ENCODE results near the gene ITPKC.
A peak's percentile ranks its signal among the peaks of the same experiment; 100 is the strongest.

Gene ITPKC

GRCh38 chr19:40739871-40740703 is 23.2 kb downstream of the ITPKC start:
- Mint-ChIP-seq H3K9me3 (no peaks in the 10 kb centered on the region), H3K27ac (no peak overlapping the region), H3K27me3 (no peaks in the 10 kb centered on the region), H3K36me3 (peaks cover 6% of the 10 kb centered on the region), H3K4me3 (no peak overlapping the region), H3K4me1 (no peaks in the 10 kb centered on the region)

GRCh38 chr19:40740747-40741146 is 23.8 kb downstream of the ITPKC start:
- Mint-ChIP-seq H3K4me1 (no peaks in the 10 kb centered on the region), H3K27ac (no peak overlapping the region), H3K36me3 (peaks cover 3% of the 10 kb centered on the region), H3K9me3 (no peaks in the 10 kb centered on the region), H3K4me3 (no peak overlapping the region), H3K27me3 (no peaks in the 10 kb centered on the region)

GRCh38 chr19:40741527-40742390 is 24.8 kb downstream of the ITPKC start:
- Mint-ChIP-seq H3K27ac (no peak overlapping the region), H3K27me3 (no peaks in the 10 kb centered on the region)

GRCh38 chr19:40742477-40742876 is 25.6 kb downstream of the ITPKC start:
- H3K9me3 Mint-ChIP-seq: no peaks in the 10 kb centered on the region
- H3K4me1 Mint-ChIP-seq: no peaks in the 10 kb centered on the region
- peaks cover 3% of the 10 kb centered on the region for H3K36me3 Mint-ChIP-seq
- H3K4me3 Mint-ChIP-seq: no peak overlapping the region
- no peaks in the 10 kb centered on the region for H3K27me3 Mint-ChIP-seq
- H3K27ac Mint-ChIP-seq: no peak overlapping the region

More at GRCh38 chr19:40741527-40742390, 24.8 kb downstream of the ITPKC start:
- Mint-ChIP-seq H3K4me3 (no peak overlapping the region), H3K4me1 (no peaks in the 10 kb centered on the region), H3K36me3 (peaks cover 3% of the 10 kb centered on the region), H3K9me3 (no peaks in the 10 kb centered on the region)

GRCh38 chr19:40742886-40743285 is 26.0 kb downstream of the ITPKC start:
- no peak overlapping the region for H3K27ac Mint-ChIP-seq
- H3K4me3 Mint-ChIP-seq: no peak overlapping the region
- H3K27me3 Mint-ChIP-seq: no peaks in the 10 kb centered on the region
- peaks cover 3% of the 10 kb centered on the region for H3K36me3 Mint-ChIP-seq
- no peaks in the 10 kb centered on the region for H3K4me1 Mint-ChIP-seq
- no peaks in the 10 kb centered on the region for H3K9me3 Mint-ChIP-seq

- Mint-ChIP-seq H3K27ac (no peak overlapping the region), H3K36me3 (peaks cover under 1% of the 10 kb centered on the region), H3K4me1 (no peaks in the 10 kb centered on the region), H3K4me3 (no peak overlapping the region), H3K9me3 (no peaks in the 10 kb centered on the region), H3K27me3 (no peaks in the 10 kb centered on the region)
Observed at GRCh38 chr19:40743926-40744325, 27.0 kb downstream of the ITPKC start.

- H3K36me3 Mint-ChIP-seq: no peaks in the 10 kb centered on the region
- peaks cover 4% of the 10 kb centered on the region for H3K4me1 Mint-ChIP-seq
- no peak overlapping the region for H3K4me3 Mint-ChIP-seq
- no peaks in the 10 kb centered on the region for H3K27me3 Mint-ChIP-seq
- no peaks in the 10 kb centered on the region for H3K9me3 Mint-ChIP-seq
- no peak overlapping the region for H3K27ac Mint-ChIP-seq
Observed at GRCh38 chr19:40744554-40745401, 27.9 kb downstream of the ITPKC start.

- peaks cover 10% of the 10 kb centered on the region for H3K4me1 Mint-ChIP-seq
- H3K4me3 Mint-ChIP-seq: no peak overlapping the region
- H3K27ac Mint-ChIP-seq: no peak overlapping the region
- no peaks in the 10 kb centered on the region for H3K27me3 Mint-ChIP-seq
- H3K36me3 Mint-ChIP-seq: no peaks in the 10 kb centered on the region
- no peaks in the 10 kb centered on the region for H3K9me3 Mint-ChIP-seq
Observed at GRCh38 chr19:40745402-40745780, 28.5 kb downstream of the ITPKC start.

- Mint-ChIP-seq H3K4me3 (no peak overlapping the region), H3K36me3 (peaks cover 10% of the 10 kb centered on the region)
Observed at GRCh38 chr19:40747536-40747935, 30.6 kb downstream of the ITPKC start.

GRCh38 chr19:40750058-40750873 is 33.4 kb downstream of the ITPKC start, which contains the start of gene ACTMAP:
ACTMAP (minus strand) TSS chr19:40750477; CDS start chr19:40749803, 674 bp downstream.
- H3K27me3 Mint-ChIP-seq: no peaks in the 10 kb centered on the region
- peak within 1 kb of the TSS; percentile 100 for H3K4me3 Mint-ChIP-seq
- H3K36me3 Mint-ChIP-seq: peaks cover 21% of the 10 kb centered on the region
- peaks cover 32% of the 10 kb centered on the region for H3K4me1 Mint-ChIP-seq
- no peaks in the 10 kb centered on the region for H3K9me3 Mint-ChIP-seq
- H3K27ac Mint-ChIP-seq: peak within 1 kb of the TSS; percentile 100

More at GRCh38 chr19:40747536-40747935, 30.6 kb downstream of the ITPKC start:
- H3K9me3 Mint-ChIP-seq: no peaks in the 10 kb centered on the region
- H3K4me1 Mint-ChIP-seq: peaks cover 16% of the 10 kb centered on the region
- no peak overlapping the region for H3K27ac Mint-ChIP-seq
- H3K27me3 Mint-ChIP-seq: no peaks in the 10 kb centered on the region

GRCh38 chr19:40750874-40751537 is 34.1 kb downstream of the ITPKC start, which contains the start of gene SNRPA:
SNRPA (plus strand) TSS chr19:40751203; CDS start chr19:40751409, 206 bp downstream.
- Mint-ChIP-seq H3K27me3 (no peaks in the 10 kb centered on the region), H3K36me3 (peaks cover 24% of the 10 kb centered on the region), H3K4me1 (peaks cover 38% of the 10 kb centered on the region), H3K27ac (peak within 1 kb of the TSS; percentile 100), H3K9me3 (no peaks in the 10 kb centered on the region), H3K4me3 (peak within 1 kb of the TSS; percentile 100)

- Mint-ChIP-seq H3K36me3 (peaks cover 29% of the 10 kb centered on the region), H3K4me1 (peaks cover 50% of the 10 kb centered on the region), H3K9me3 (no peaks in the 10 kb centered on the region), H3K4me3 (peak overlapping the region; percentile 100), H3K27me3 (no peaks in the 10 kb centered on the region), H3K27ac (peak overlapping the region; percentile 100)
Observed at GRCh38 chr19:40752257-40752781, 35.4 kb downstream of the ITPKC start.

GRCh38 chr19:40754611-40755247 is 37.8 kb downstream of the ITPKC start:
- H3K4me3 Mint-ChIP-seq: peak overlapping the region; percentile 91
- no peaks in the 10 kb centered on the region for H3K9me3 Mint-ChIP-seq
- peaks cover 33% of the 10 kb centered on the region for H3K36me3 Mint-ChIP-seq
- H3K4me1 Mint-ChIP-seq: peaks cover 54% of the 10 kb centered on the region
- no peaks in the 10 kb centered on the region for H3K27me3 Mint-ChIP-seq
- H3K27ac Mint-ChIP-seq: peak overlapping the region; percentile 92
